Posterior vena cava (tissue), 2 donors: ENCODE data around the gene MCRIP2. TPM values are rescaled to one million over a fixed set of nuclear protein-coding genes. Genes with fewer than 3 reads are reported as not detected.

Experiments
- DNase-seq: peaks from one replicate; pipeline ENCODE4 v3.0.0-alpha.2; 2020; ENCODE audit warnings: low spot score
- intact Hi-C, 2 donors: fragments of 100-400 bp; cut with DNase I; formaldehyde crosslinking; loops; one replicate each; pipeline versions ENCODE4 v1.14.1 to v1.14.2; 2022 to 2023
- total RNA-seq, 2 donors: library from RNA; stranded (reverse); fragmentation: NEBNext Ultra II Directional; extraction: Animal tissue kit (Norgen Biotek cat#: 25700); gene quantifications; one replicate each; pipeline ENCODE4 v1.2.1, GENCODE V29; 2021
- donor health status: DM: yes; HTN: yes; CAD: no.
- donor health status: DM: yes; HTN: yes; CAD: no.

MCRIP2 gene
- total RNA-seq, 2 donors from 2014 or later = 19.0 to 21.5 TPM

DNA sequence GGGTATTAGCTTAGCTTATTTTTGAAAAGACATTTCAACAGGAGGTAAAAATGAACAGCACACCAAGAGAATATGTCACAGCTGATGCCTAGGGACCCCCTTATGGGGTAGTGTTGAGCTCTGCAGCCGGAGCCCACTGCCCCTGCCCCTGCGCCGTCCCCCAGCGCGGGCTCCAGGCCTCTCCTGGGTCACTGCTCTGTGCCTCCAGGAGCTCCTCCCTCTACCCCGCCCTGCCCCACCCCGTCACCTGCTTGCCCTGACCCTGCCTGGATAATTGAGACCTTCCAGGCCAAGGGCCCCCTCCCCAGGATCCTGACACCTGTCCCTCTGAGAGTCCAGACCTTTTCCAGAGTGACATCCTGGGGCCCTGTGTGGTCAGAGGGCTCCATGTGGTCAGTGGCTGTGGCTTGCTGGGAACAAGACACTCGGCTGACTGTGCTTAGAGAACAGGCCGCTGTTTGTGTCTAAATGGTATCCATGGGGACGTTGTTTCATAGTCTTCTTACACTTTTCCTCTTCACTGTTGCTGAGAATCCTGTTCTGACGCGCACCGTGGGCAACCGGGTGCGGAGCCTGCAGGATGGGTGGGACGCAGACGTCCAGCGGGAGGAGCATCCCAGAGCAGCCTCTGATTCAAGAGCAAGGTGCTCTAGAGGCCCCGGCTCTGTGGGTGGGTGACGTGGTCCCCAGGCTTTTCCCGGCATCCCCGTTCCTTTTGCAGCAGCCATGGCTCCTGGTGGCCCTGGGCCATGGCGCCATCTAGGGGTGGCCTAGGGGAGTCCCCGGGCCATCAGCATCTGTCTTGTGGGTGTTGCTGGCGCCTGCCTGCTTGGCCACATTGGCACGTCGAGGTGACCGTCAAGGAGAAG lies 30.9 kb upstream of the MCRIP2 start:
- intact Hi-C loops = no loop called here
- DNase-seq = no peak

DNA sequence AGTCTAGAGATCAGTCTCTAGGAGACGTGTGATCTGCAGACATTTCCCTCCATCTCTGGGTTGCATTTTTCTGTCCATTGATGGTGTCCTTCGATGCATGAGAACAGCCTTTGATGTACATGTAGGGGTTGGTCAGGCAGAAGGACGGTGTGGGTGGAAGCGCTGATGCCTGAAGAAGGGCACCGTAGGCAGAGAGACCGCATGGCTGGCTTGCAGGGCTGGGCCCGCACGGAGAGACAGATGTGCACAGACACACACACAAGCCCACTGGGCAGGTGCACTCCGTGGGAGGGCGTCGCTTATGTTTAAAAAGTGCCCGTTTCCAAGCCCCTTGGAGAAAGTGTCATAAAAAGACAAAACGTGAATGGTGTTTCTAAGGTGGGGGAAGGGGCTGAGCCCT lies 26.5 kb upstream of the MCRIP2 start:
- DNase-seq = no peak
- intact Hi-C loops = no loop called here

- intact Hi-C loops = no loop called here
- no peak for DNase-seq
Measured at GRCh38 chr16:616733-617586, 24.7 kb upstream of the MCRIP2 start.

GRCh38 chr16:617855-618254 lies 23.8 kb upstream of the MCRIP2 start:
- DNase-seq = no peak
- intact Hi-C loops = no loop called here

DNA sequence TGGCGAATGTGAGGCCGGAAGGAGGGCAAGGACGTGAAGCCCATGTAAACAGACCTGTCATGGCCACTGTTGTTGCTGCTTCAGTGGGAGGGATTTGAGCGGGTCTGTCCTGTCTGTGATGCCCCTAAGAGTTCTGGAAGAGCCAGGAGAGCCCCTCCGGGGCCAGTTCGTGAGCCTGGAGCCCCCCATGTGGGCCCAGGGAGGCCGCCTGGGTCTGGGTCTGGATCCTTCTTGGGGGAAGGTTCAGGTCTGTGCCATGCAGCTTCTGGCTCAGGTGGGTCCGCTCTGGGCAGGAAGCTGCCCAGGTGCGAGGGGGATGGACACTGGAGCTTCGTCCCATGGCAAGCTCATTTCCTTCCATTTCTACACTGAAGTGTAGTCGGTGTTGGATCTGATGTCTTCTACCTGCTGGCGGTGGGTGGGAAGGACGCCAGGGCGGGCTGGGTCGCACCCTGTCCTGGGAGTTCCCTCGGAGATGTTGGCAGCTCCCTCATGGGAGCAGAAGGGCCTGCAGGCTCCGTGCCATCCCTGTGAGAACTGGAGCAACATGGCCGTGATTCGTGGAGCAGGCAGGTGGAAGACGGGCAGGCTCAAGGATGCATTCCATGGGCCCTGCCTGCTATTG lies 22.0 kb upstream of the MCRIP2 start:
- no peak for DNase-seq
- intact Hi-C loops = no loop called here

DNA sequence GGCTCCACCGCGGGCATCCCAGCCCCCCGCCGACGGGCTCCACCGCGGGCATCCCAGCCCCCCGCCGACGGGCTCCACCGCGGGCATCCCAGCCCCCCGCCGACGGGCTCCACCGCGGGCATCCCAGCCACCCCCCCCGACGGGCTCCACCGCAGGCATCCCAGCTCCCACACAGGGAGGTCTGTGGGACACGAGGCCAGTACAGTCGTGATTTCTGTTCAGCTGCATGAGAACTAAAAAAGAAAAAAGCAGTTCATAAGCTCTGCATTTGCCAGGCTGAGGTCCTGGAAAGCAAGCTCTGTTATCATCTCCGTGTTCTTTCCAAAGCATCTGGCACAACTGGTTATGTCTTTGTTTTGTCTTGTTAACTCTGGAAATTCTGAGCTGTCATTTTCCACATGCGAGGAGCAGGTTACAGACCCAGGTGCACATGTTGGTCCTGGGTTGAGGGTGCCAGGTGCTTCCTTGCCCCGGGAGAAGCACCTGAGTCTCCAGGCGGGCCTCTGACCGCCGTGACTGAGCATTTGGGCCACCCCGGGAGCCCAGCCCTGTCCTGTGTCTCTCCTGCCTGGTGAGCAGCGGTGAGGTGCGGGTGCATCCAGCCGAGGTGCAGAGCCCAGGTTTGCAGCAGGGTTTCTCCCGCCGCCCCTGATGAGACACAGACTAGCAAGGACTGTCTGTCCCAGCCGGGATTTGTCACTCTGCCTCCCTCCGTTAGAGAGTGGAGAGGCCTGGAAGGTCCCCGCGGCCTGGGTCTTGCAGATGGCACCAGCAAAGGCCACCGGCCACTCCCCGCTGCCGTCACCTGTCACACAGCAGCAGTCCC lies 20.7 kb upstream of the MCRIP2 start:
- intact Hi-C loops = no loop called here
- no peak for DNase-seq

DNA sequence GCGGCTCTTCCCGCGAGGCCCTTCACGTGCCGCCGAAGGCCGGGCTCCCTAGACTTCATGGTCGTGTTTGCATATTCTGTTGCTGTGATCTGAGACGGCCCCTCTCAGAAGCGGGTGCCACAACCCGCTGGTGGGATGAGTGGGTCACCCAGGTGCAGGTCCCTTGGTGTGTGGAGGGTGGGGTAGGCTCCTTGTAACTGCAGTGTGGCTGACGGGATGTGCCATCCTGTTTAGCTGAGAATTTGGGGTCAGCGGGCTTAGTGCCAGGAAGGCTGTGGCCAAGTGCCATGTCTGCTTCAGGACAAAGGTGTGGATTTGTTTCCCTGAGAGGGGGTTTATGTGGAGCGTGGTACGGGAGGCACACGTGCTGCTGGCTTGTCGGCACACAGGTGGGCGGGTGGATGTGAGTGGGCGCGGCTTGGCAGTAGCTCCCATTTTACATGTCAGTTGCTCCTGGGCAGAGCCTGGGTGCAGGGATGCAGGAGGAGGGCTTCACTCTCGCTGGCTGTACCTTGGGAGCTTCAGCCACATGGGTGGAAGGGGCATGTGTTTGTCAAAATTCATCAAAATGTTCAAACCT lies 20.0 kb upstream of the MCRIP2 start:
- intact Hi-C loops = no loop called here
- no peak for DNase-seq

GRCh38 chr16:622920-623280 lies 18.7 kb upstream of the MCRIP2 start:
- intact Hi-C loops = no loop called here
- DNase-seq = no peak

- no peak for DNase-seq
- intact Hi-C loops = loop anchor here in 1 of 2 donors (2.0 kb wide), 1 partner anchor 22 kb away; no protein-coding TSS in a partner anchor
Measured at GRCh38 chr16:624526-625070, 17.0 kb upstream of the MCRIP2 start.

- intact Hi-C loops = loop anchor here in 1 of 2 donors (2.0 kb wide), 1 partner anchor 23 kb away; no protein-coding TSS in a partner anchor
- DNase-seq = peak; percentile 80
Measured at GRCh38 chr16:625117-625976, 16.3 kb upstream of the MCRIP2 start.

- no peak for DNase-seq
- intact Hi-C loops = loop anchor here in 1 of 2 donors (2.0 kb wide), 1 partner anchor 23 kb away; no protein-coding TSS in a partner anchor
Measured at GRCh38 chr16:625977-626765, 15.5 kb upstream of the MCRIP2 start.

- DNase-seq = peak; percentile 91
- intact Hi-C loops = no loop called here
Measured at GRCh38 chr16:626787-627453, 14.7 kb upstream of the MCRIP2 start.

- peak; percentile 72 for DNase-seq
- intact Hi-C loops = no loop called here
Measured at GRCh38 chr16:627454-628239, 14.0 kb upstream of the MCRIP2 start.

GRCh38 chr16:628321-629061 lies 13.1 kb upstream of the MCRIP2 start:
- intact Hi-C loops = no loop called here
- DNase-seq = peak; percentile 80
